GM10248 (cell line): ENCODE results near the gene SLC9C2.
"Not testable (repeated sequence)": the region's sequence is repeated elsewhere in the genome, so short reads cannot be mapped to it uniquely, and the experiment has no call there.

Experiments
- CTCF ChIA-PET: fragments of 300-600 bp; sonication (Branson Sonifier 250); formaldehyde crosslinking; extraction: SDS; loops from one replicate; lab custom pipeline; 2021; ENCODE audit warnings: antibody characterized with exemption; lab: Yijun Ruan, JAX
- POLR2A ChIA-PET: fragments of 350-650 bp; sonication (Branson Sonifier 250); formaldehyde crosslinking; extraction: SDS; loops from one replicate; lab custom pipeline; 2020; ENCODE audit warnings: antibody characterized with exemption; lab: Yijun Ruan, JAX
- DNase-seq: peaks from one replicate; pipeline ENCODE4 v3.0.0; 2012; ENCODE audit errors: extremely low spot score
- CTCF ChIP-seq: IDR thresholded peaks from 2 replicates; pipeline ENCODE4 v1.5.1; 2012; ENCODE audit warnings: mild to moderate bottlenecking, low read depth; ENCODE audit errors: extremely low read depth, missing control alignments, control extremely low read depth

SLC9C2 gene

GRCh38 chr1:173635116-173635515 is 32.2 kb upstream of the SLC9C2 start, which contains the start of gene TEX50:
Gene TEX50 (plus strand): TSS chr1:173635338. CDS start chr1:173635522, 184 bp downstream.
- TF ChIP-seq CTCF: no peak
- CTCF ChIA-PET: interaction anchor here (0.7 to 1.4 kb wide), 3 partner anchors 9 to 49 kb away, joined by 3 to 4 read pairs (median 4); no protein-coding TSS in a partner anchor
- DNase-seq: no peak
- POLR2A ChIA-PET: no interaction called here

- no peak for TF ChIP-seq CTCF
- CTCF ChIA-PET: interaction anchor here (1.1 kb wide), 1 partner anchor 204 kb away, joined by 3 read pairs; no protein-coding TSS in a partner anchor
- POLR2A ChIA-PET: no interaction called here
- no peak for DNase-seq
These were observed 26.0 kb upstream of the SLC9C2 start for GRCh38 chr1:173628888-173629287.

DNA sequence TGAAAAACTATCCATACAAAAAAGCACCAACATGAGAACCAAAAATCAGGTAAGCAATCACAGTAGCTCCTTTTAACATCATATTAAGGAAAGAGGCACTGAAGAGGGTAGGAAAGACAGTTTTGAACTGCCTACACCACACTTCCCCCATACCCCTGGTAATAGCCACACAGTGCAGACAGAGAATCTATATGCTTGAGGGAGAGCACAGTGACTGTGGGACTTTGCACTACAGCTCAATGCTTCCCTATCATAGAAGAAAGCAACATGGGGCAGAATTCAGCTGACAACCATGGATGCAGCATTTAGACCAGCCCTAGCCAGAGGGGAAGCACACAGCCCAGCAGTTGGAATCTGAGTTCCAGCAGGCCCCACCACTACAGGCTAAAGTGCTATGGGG is 24.4 kb upstream of the SLC9C2 start:
- POLR2A ChIA-PET: no interaction called here
- DNase-seq: no peak
- no peak for TF ChIP-seq CTCF
- CTCF ChIA-PET: interaction anchor here (1.0 to 1.9 kb wide), 2 partner anchors 46 to 47 kb away, joined by 3 to 5 read pairs; no protein-coding TSS in a partner anchor

DNA sequence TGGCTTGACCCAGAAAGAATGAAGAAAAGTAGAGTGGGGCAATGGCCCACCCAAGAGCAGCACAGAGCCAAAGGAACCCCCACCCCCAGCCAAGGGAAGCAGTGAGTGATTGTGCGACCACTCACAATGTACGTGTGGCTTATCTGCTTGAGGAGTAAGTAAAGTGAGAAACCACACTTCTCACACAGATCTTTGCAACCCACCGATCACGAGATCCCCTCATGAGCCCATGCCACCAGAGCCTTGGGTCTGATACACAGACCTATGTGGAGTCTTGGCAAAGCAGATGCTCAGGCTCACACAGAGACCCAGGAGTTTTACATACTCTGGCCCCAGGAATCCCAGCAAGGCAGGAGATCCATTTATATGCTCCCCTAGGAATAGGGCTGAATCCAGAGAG is 14.0 kb upstream of the SLC9C2 start:
- no peak for DNase-seq
- no peak for TF ChIP-seq CTCF
- CTCF ChIA-PET: no interaction called here
- POLR2A ChIA-PET: no interaction called here

DNA sequence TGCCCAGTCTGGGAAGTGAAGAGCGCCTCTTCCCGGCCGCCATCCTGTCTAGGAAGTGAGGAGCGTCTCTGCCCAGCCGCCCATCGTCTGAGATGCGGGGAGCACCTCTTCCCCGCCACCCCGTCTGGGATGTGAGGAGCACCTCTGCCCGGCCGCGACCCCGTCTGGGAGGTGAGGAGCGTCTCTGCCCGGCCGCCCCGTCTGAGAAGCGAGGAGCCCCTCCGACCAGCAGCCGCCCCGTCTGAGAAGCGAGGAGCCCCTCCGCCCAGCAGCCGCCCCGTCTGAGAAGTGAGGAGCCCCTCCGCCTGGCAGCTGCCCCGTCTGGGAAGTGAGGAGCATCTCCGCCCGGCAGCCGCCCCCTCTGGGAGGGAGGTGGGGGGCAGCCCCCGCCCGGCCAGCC is 10.2 kb upstream of the SLC9C2 start:
- CTCF ChIA-PET, POLR2A ChIA-PET, DNase-seq: not testable (repeated sequence)

- CTCF ChIA-PET: no interaction called here
- DNase-seq: no peak
- no peak for TF ChIP-seq CTCF
- POLR2A ChIA-PET: no interaction called here
These were observed 5.8 kb upstream of the SLC9C2 start for GRCh38 chr1:173608503-173609216.

GRCh38 chr1:173601588-173601987 is 1.3 kb downstream of the SLC9C2 start:
- ChIA-PET CTCF (no interaction called here), POLR2A (no interaction called here)
- no peak for TF ChIP-seq CTCF
- DNase-seq: peak; percentile 15
